A673 (cell line): ENCODE results near the gene SLMAP. TPM values are rescaled to one million over a fixed set of nuclear protein-coding genes. Genes with fewer than 3 reads are reported as not detected.
"Not testable (repeated sequence)": the region's sequence is repeated elsewhere in the genome, so short reads cannot be mapped to it uniquely, and the experiment has no call there.

Source experiments
- BruUV-seq: library from RNA; stranded (reverse); fragments of 400-500 nt; replicated peaks from 2 replicates; lab custom pipeline; 2021; lab: Mats Ljungman, UMichigan
- CTCF ChIA-PET: fragments of 300-600 bp; sonication (Branson Sonifier 250); formaldehyde crosslinking; loops from one replicate; lab custom pipeline; 2022; ENCODE audit warnings: antibody characterized with exemption; lab: Charles Lee
- POLR2A ChIA-PET: fragments of 300-600 bp; sonication (Branson Sonifier 250); formaldehyde crosslinking; loops from one replicate; lab custom pipeline; 2022; ENCODE audit warnings: antibody characterized with exemption; ENCODE audit not compliant: low non-redundant PET; lab: Charles Lee
- DNase-seq: peaks from one replicate; pipeline ENCODE4 v3.0.0-alpha.2; 2015; ENCODE audit warnings: low spot score
- H3K27ac ChIP-seq: fragments of 200-600 bp; sonication (generic); 2 replicates; pipeline ENCODE4 v1.5.1; 2016; ENCODE audit warnings: mixed run types, low read depth, mild to moderate bottlenecking, mixed read lengths, antibody characterized with exemption, low read length; ENCODE audit not compliant: poor library complexity, severe bottlenecking
- H3K27me3 ChIP-seq: fragments of 200-600 bp; sonication (generic); replicated peaks from 2 replicates; pipeline ENCODE4 v1.6.1; 2017; ENCODE audit warnings: mixed run types, low read depth, mild to moderate bottlenecking, mixed read lengths, antibody characterized with exemption, low read length; ENCODE audit not compliant: insufficient read depth, poor library complexity
- H3K36me3 ChIP-seq: fragments of 200-600 bp; sonication (generic); 2 replicates; pipeline ENCODE4 v1.6.1; 2016; ENCODE audit warnings: mixed run types, mild to moderate bottlenecking, mixed read lengths, antibody characterized with exemption, low read length; ENCODE audit not compliant: insufficient read depth, poor library complexity, severe bottlenecking
- H3K4me1 ChIP-seq: fragments of 200-600 bp; sonication (generic); 2 replicates; pipeline ENCODE4 v1.6.1; 2017; ENCODE audit warnings: mixed run types, mild to moderate bottlenecking, mixed read lengths, antibody characterized with exemption, low read length; ENCODE audit not compliant: insufficient read depth, poor library complexity, severe bottlenecking
- H3K4me3 ChIP-seq: fragments of 200-600 bp; sonication (generic); 2 replicates; pipeline ENCODE4 v1.5.1; 2016; ENCODE audit warnings: low read depth, mixed run types, mild to moderate bottlenecking, mixed read lengths, low read length; ENCODE audit not compliant: poor library complexity, severe bottlenecking
- H3K9me3 ChIP-seq: fragments of 200-600 bp; sonication (generic); 2 replicates; pipeline ENCODE4 v1.6.1; 2016; ENCODE audit warnings: mixed run types, low read depth, mild to moderate bottlenecking, mixed read lengths, antibody characterized with exemption, low read length; ENCODE audit not compliant: poor library complexity, severe bottlenecking
- CTCF ChIP-seq: fragments of 300-800, 200-600 bp; sonication (generic); conservative IDR thresholded peaks from 2 replicates; pipeline ENCODE4 v1.5.1; 2017; ENCODE audit warnings: low read depth, mild to moderate bottlenecking, antibody characterized with exemption, low read length, moderate library complexity, mixed read lengths
- EZH2 ChIP-seq: fragments of 200-600 bp; sonication (generic); IDR thresholded peaks from 2 replicates; pipeline ENCODE4 v1.6.1; 2017; ENCODE audit warnings: borderline replicate concordance, low read depth, mild to moderate bottlenecking, mixed read lengths, antibody characterized with exemption, low read length; ENCODE audit not compliant: poor library complexity, severe bottlenecking
- intact Hi-C: fragments of 100-400 bp; cut with micrococcal nuclease; formaldehyde crosslinking; loops from one replicate; pipeline ENCODE4 v1.10.0; 2022; ENCODE audit not compliant: unreplicated experiment
- total RNA-seq: library from RNA; stranded (reverse); gene quantifications from 2 replicates; pipeline ENCODE4 v1.2.3, GENCODE V29; 2021

The SLMAP gene
- total RNA-seq, 1 experiment from 2014 or later, result 32.4 TPM

- Histone ChIP-seq H3K4me1 (peaks cover 19% of the 10 kb centered on the region), H3K4me3 (no peak overlapping the region), H3K36me3 (no peaks in the 10 kb centered on the region), H3K27me3 (no peaks in the 10 kb centered on the region), H3K27ac (no peak overlapping the region), H3K9me3 (no peaks in the 10 kb centered on the region)
- BruUV-seq, result no TSS peak
- no peak for DNase-seq
- ChIA-PET POLR2A (no interaction called here), CTCF (no interaction called here)
- TF ChIP-seq EZH2 (no peak), CTCF (no peak)
- intact Hi-C loops, result no loop called here
These were observed 49.6 kb downstream of the SLMAP start for GRCh38 chr3:57805674-57806073.

- DNase-seq, H3K36me3 ChIP-seq, H3K9me3 ChIP-seq, intact Hi-C loops, H3K4me3 ChIP-seq, H3K27ac ChIP-seq, POLR2A ChIA-PET, H3K27me3 ChIP-seq, CTCF ChIA-PET, BruUV-seq: not testable (repeated sequence)
- peaks cover 19% of the 10 kb centered on the region for H3K4me1 ChIP-seq
These were observed 50.1 kb downstream of the SLMAP start for GRCh38 chr3:57806195-57806594.

GRCh38 chr3:57808961-57809608, 53.0 kb downstream of the SLMAP start:
- BruUV-seq, result no TSS peak
- intact Hi-C loops, result no loop called here
- CTCF ChIA-PET, result no interaction called here

More at GRCh38 chr3:57808961-57809608, 53.0 kb downstream of the SLMAP start:
- H3K27ac ChIP-seq, result no peak overlapping the region
- POLR2A ChIA-PET, result no interaction called here
- H3K27me3 ChIP-seq, result no peaks in the 10 kb centered on the region
- no peak overlapping the region for H3K4me3 ChIP-seq
- no peak for DNase-seq
- no peaks in the 10 kb centered on the region for H3K9me3 ChIP-seq
- TF ChIP-seq CTCF, result no peak
- TF ChIP-seq EZH2, result no peak
- H3K4me1 ChIP-seq, result peaks cover 2% of the 10 kb centered on the region
- no peaks in the 10 kb centered on the region for H3K36me3 ChIP-seq
